Spleen (tissue), 11 donors: ENCODE measurements around the gene SUB1. TPM values are rescaled to one million over a fixed set of nuclear protein-coding genes. Genes with fewer than 3 reads are reported as not detected.

Experiments
- DNase-seq: peaks from one replicate; pipeline ENCODE4 v3.0.0-alpha.2; 2020
- H3K27ac ChIP-seq, 8 donors: fragments of 200-600 bp; sonication (generic) in 7 of 8; 1 replicate in 4 of 8; 2 replicates in 4 of 8; pipeline versions ENCODE4 v1.5.0 to v1.8.0; 2016 to 2021; ENCODE audit warnings: inconsistent platforms in 4 of 8, mild to moderate bottlenecking in 4 of 8, moderate library complexity in 1 of 8
- H3K27me3 ChIP-seq, 7 donors: fragments of 200-600 bp; sonication (generic) in 6 of 7; replicated peaks in 1 of 7; 1 replicate in 4 of 7; 2 replicates in 3 of 7; pipeline versions ENCODE4 v1.5.0 to v1.8.0; 2016 to 2021; ENCODE audit warnings: inconsistent platforms in 3 of 7, mild to moderate bottlenecking in 1 of 7
- H3K36me3 ChIP-seq, 6 donors: fragments of 200-600 bp; sonication (generic) in 5 of 6; 1 replicate in 4 of 6; 2 replicates in 2 of 6; pipeline versions ENCODE4 v1.5.0 to v1.8.0; 2016 to 2021; ENCODE audit warnings: inconsistent platforms in 2 of 6
- H3K4me1 ChIP-seq, 6 donors: fragments of 200-600 bp; sonication (generic) in 5 of 6; 1 replicate in 3 of 6; 2 replicates in 3 of 6; pipeline versions ENCODE4 v1.5.0 to v1.8.0; 2016 to 2021; ENCODE audit warnings: inconsistent platforms in 3 of 6
- H3K4me3 ChIP-seq, 8 donors: fragments of 200-600 bp; sonication (generic) in 7 of 8; 1 replicate in 4 of 8; 2 replicates in 4 of 8; pipeline versions ENCODE4 v1.5.0 to v1.8.0; 2016 to 2021; ENCODE audit warnings: inconsistent platforms in 4 of 8, mild to moderate bottlenecking in 4 of 8, moderate library complexity in 2 of 8
- H3K9me3 ChIP-seq, 8 donors: fragments of 200-600 bp; sonication (generic) in 7 of 8; 1 replicate in 4 of 8; 2 replicates in 4 of 8; pipeline versions ENCODE4 v1.5.0 to v1.8.0; 2016 to 2021; ENCODE audit warnings: inconsistent platforms in 4 of 8
- POLR2A ChIP-seq, 3 donors: fragments of 450-650 bp; IDR thresholded peaks; one replicate each; pipeline ENCODE4 v1.5.1; 2017; ENCODE audit warnings: antibody characterized with exemption in 3 of 3, mild to moderate bottlenecking in 1 of 3
- POLR2AphosphoS5 ChIP-seq, 3 donors: sonication (generic); formaldehyde crosslinking; IDR thresholded peaks; one replicate each; pipeline ENCODE4 v1.5.1; 2017; ENCODE audit warnings: antibody characterized with exemption in 3 of 3
- WGBS, 5 donors: extraction: QIAGEN DNeasy Blood & Tissue Kit in 3 of 5; methylation state at CpG; one replicate each; pipeline versions ENCODE4 v1.1.5 to v1.1.7; 2013 to 2018; 5-methylcytosine and 5-hydroxymethylcytosine counted together
- intact Hi-C: fragments of 100-400 bp; cut with DNase I; formaldehyde crosslinking; loops from one replicate; pipeline ENCODE4 v1.15.0; 2023; ENCODE audit warnings: low total_unique reads
- polyA plus RNA-seq, 3 donors: library from polyadenylated mRNA; stranded (reverse); fragments of 200-250 nt; gene quantifications; one replicate each; pipeline ENCODE4 v1.2.1, GENCODE V29; 2013
- total RNA-seq, 7 donors: library from RNA; depleted of rRNA in 3 of 7; stranded (reverse); fragments of >200 nt in 3 of 7; fragmentation: NEBNext Ultra II Directional in 4 of 7; extraction: Animal tissue kit (Norgen Biotek cat#: 25700) in 4 of 7; gene quantifications; one replicate each; pipeline versions ENCODE4 v1.1.0 to v1.2.1, GENCODE V29; 2016 to 2021
- TF ChIP-seq, protein P1 (sequence below), 11 experiments: fragments of 200-600 bp in 7 of 11; fragments of 450-650 bp in 4 of 11; sonication (generic) in 4 of 11; IDR thresholded peaks in 8 of 11; conservative IDR thresholded peaks in 3 of 11; 1 replicate in 7 of 11; 2 replicates in 4 of 11; pipeline versions ENCODE4 v1.4.0 to v1.8.0; 2016 to 2021; ENCODE audit warnings: antibody characterized with exemption in 11 of 11, inconsistent platforms in 4 of 11, mild to moderate bottlenecking in 1 of 11
- donor health status: healthy with polysubstance abuse.
- donor health status: DM: no; HTN: no; CAD: no; lungs with moderate emphysema.
- donor health status: DM: no; HTN: no; CAD: no.
- donor health status: Bipolar disorder and iron deficiency.
- donor health status: healthy.
- donor health status: DM: no; HTN: no; CAD: no.
- donor health status: DM: yes; HTN: yes; CAD: no.

The SUB1 gene
- total and polyA plus RNA-seq, 10 donors = 157 to 262 (median 215) TPM

DNA sequence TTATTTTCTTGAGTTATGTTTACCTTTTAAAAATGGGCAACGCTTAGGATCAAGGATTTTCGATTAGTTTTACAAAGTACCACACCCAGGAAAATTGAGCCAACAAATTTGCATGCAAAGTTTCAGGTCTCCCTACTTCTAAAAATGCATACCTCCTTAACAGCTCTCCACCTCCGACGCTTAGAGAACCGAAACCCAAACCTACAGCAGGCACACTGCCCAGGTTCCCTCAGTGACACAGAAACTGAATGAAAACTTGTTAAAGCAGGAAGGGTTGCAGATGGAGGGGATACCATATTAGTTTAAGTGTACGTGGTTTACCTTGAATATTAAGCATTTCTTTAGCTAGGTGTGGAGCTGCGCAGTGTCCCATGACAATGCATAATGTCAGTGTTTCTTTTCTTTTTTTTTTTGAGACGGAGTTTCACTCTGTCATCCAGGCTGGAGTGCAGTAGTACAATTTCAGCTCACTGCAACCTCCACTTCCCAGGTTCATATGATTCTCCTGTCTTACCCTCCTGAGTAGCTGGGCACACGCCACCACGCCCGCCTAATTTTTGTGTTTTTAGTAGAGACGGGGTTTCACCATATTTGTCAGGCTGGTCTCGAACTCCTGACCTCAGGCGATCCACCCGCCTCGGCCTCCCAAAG, 1.6 kb upstream of the SUB1 start:
- no peak for DNase-seq
- H3K9me3 ChIP-seq = no peaks in the 10 kb centered on the region
- H3K4me1 ChIP-seq = peaks cover 43 to 77% (median 72%) of the 10 kb centered on the region in 6 donors
- 68 to 76% (median 72%) methylated on average over 16 of the region's 16 CpGs for WGBS, 5 donors
- H3K36me3 ChIP-seq = peaks cover 0 to 7% (median 4%) of the 10 kb centered on the region in 6 donors
- intact Hi-C loops = loop anchor here (5.0 kb wide), 1 partner anchor 51 kb away; no protein-coding TSS in a partner anchor
- H3K27me3 ChIP-seq = no peaks in the 10 kb centered on the region
- peak in 1 of 3 donors; percentile 45 for TF ChIP-seq POLR2AphosphoS5 (IDR thresholded peaks at IDR 0.05)
- TF ChIP-seq, protein P1, sequence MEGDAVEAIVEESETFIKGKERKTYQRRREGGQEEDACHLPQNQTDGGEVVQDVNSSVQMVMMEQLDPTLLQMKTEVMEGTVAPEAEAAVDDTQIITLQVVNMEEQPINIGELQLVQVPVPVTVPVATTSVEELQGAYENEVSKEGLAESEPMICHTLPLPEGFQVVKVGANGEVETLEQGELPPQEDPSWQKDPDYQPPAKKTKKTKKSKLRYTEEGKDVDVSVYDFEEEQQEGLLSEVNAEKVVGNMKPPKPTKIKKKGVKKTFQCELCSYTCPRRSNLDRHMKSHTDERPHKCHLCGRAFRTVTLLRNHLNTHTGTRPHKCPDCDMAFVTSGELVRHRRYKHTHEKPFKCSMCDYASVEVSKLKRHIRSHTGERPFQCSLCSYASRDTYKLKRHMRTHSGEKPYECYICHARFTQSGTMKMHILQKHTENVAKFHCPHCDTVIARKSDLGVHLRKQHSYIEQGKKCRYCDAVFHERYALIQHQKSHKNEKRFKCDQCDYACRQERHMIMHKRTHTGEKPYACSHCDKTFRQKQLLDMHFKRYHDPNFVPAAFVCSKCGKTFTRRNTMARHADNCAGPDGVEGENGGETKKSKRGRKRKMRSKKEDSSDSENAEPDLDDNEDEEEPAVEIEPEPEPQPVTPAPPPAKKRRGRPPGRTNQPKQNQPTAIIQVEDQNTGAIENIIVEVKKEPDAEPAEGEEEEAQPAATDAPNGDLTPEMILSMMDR (IDR thresholded peaks at IDR 0.05 in 8 of 11, conservative IDR thresholded peaks at IDR 0.05 in 3 of 11) = no peak
- no peak for TF ChIP-seq POLR2A (IDR thresholded peaks at IDR 0.05)
- H3K4me3 ChIP-seq = peak overlapping the region in 2 of 8 donors; percentile 4 to 47
- peak overlapping the region in 6 of 8 donors; percentile 17 to 100 (median 90) for H3K27ac ChIP-seq

DNA sequence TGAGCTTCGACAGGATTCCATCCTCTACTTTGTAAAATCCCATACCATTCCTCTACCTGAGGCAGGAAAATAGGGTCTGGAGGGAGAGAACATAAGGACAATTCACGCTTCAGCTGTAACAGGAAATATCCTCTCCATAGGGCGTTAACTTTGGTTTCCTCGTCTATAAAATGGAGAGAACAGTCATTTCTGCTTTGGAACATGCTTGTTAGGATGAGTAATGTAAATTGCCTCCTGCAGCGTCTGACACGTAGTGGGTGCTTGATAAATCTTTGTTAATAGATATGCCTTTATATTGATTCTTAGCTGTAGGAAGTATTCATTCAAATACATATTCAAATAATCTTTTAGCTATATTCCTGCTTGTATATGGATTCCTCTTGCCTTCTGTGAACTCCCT, 711 bp upstream of the SUB1 start:
- Histone ChIP-seq H3K9me3 (no peaks in the 10 kb centered on the region), H3K4me3 (peak overlapping the region in 2 of 8 donors; percentile 77 to 88), H3K4me1 (peaks cover 48 to 87% (median 81%) of the 10 kb centered on the region in 6 donors), H3K27ac (peak overlapping the region in 4 of 8 donors; percentile 98 to 100 (median 100)), H3K36me3 (peaks cover 0 to 16% (median 12%) of the 10 kb centered on the region in 6 donors), H3K27me3 (no peaks in the 10 kb centered on the region)
- no peak for DNase-seq
- TF ChIP-seq, protein P1 (IDR thresholded peaks at IDR 0.05 in 8 of 11, conservative IDR thresholded peaks at IDR 0.05 in 3 of 11) = no peak
- TF ChIP-seq POLR2AphosphoS5 (IDR thresholded peaks at IDR 0.05) = no peak
- no peak for TF ChIP-seq POLR2A (IDR thresholded peaks at IDR 0.05)
- intact Hi-C loops = loop anchor here (5.0 kb wide), 1 partner anchor 52 kb away; no protein-coding TSS in a partner anchor
- 41 to 65% (median 48%) methylated on average over 6 of the region's 6 CpGs for WGBS, 5 donors

DNA sequence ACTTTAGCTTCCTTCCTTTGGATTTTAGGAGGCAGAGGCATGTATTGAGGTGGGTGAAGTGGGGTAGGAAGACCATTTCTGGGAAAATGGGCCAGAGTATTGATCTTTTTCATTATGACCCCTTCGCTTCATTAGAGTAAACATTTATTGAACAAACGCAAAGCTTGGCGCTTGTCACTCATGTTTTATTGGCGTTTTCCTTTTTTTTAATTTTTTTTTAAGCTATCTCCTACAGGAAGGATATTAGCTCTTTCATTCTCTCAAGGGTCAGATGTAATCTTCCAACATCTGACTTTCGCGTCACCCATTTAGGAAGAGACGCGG, 273 bp upstream of the SUB1 start:
- no peaks in the 10 kb centered on the region for H3K9me3 ChIP-seq
- H3K27me3 ChIP-seq = no peaks in the 10 kb centered on the region
- TF ChIP-seq POLR2A (IDR thresholded peaks at IDR 0.05) (no peak), POLR2AphosphoS5 (IDR thresholded peaks at IDR 0.05) (no peak)
- TF ChIP-seq, protein P1 (IDR thresholded peaks at IDR 0.05 in 8 of 11, conservative IDR thresholded peaks at IDR 0.05 in 3 of 11) = no peak
- peak overlapping the region; percentile 95 to 100 (median 100) for H3K27ac ChIP-seq
- intact Hi-C loops = no loop called here
- 32 to 37% (median 33%) methylated on average over 8 of the region's 8 CpGs for WGBS, 5 donors
- H3K4me3 ChIP-seq = peak overlapping the region in 7 of 8 donors; percentile 71 to 88 (median 78)
- DNase-seq = no peak
- peaks cover 0 to 21% (median 15%) of the 10 kb centered on the region in 6 donors for H3K36me3 ChIP-seq
- H3K4me1 ChIP-seq = peaks cover 48 to 91% (median 85%) of the 10 kb centered on the region in 6 donors

DNA sequence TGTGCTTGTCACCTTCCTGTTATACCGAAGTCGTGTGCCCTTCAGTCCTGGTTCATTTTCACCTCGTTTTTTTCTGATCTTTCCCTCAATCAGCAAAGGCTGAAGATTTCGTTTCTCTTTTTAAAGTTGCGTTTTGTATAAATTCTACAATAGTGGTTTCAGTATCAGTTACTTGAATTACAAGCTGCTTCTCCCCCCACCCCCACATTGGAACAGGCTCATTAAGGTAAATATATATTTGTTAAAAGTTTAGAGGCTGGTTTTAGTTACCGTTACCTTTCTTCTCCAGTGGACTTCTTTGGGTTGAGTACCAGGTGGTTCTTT, 881 bp downstream of the SUB1 start:
- H3K36me3 ChIP-seq = peaks cover 0 to 32% (median 22%) of the 10 kb centered on the region in 6 donors
- H3K4me3 ChIP-seq = peak overlapping the region; percentile 60 to 88 (median 78)
- no peaks in the 10 kb centered on the region for H3K27me3 ChIP-seq
- no peak for DNase-seq
- peak overlapping the region; percentile 95 to 100 (median 100) for H3K27ac ChIP-seq
- H3K4me1 ChIP-seq = peaks cover 48 to 95% (median 89%) of the 10 kb centered on the region in 6 donors
- intact Hi-C loops = no loop called here
- H3K9me3 ChIP-seq = no peaks in the 10 kb centered on the region
- 1% methylated on average over 6 of the region's 6 CpGs for WGBS, 5 donors
- TF ChIP-seq POLR2A (IDR thresholded peaks at IDR 0.05) = no peak
- TF ChIP-seq, protein P1 (IDR thresholded peaks at IDR 0.05 in 8 of 11, conservative IDR thresholded peaks at IDR 0.05 in 3 of 11) = no peak
- no peak for TF ChIP-seq POLR2AphosphoS5 (IDR thresholded peaks at IDR 0.05)
